ENCODE measurements around the gene VAPA. TPM values are rescaled to one million over a fixed set of nuclear protein-coding genes. Genes with fewer than 3 reads are reported as not detected.

Gene VAPA
- polyA plus RNA-seq, 1 of the 3 experiments (the other 2 are of a cell fraction): 109 TPM

- H3K9me3 ChIP-seq: no peaks in the 10 kb centered on the region
- 94% methylated on average over 2 of the region's 2 CpGs for WGBS (ENCODE audit: low lambda C conversion rate)
- ChIA-PET CTCF (interaction anchor here (1.2 kb wide), 1 partner anchor 9 kb away, joined by 3 read pairs; no protein-coding TSS in a partner anchor), POLR2A (no interaction called here)
- peaks cover 98% of the 10 kb centered on the region for H4K20me1 ChIP-seq (ENCODE audit: insufficient read depth)
- H3K4me3 ChIP-seq (ENCODE audit: low read depth in 2 of 2, low read length in 1 of 2): no peak overlapping the region
- peaks cover 32% of the 10 kb centered on the region for H3F3A ChIP-seq (replicated peaks; ENCODE audit: insufficient read depth)
- H3K9me2 ChIP-seq: no peaks in the 10 kb centered on the region
- DNase-seq: no peak
- H3K36me3 ChIP-seq (replicated peaks in 1 of 2; ENCODE audit: control insufficient read depth in 1 of 2, insufficient read depth in 2 of 2, low read length in 1 of 2): peaks cover 8 to 17% of the 10 kb centered on the region in 2 experiments
- peaks cover 3 to 56% of the 10 kb centered on the region in 2 experiments; a peak in 3 of 4 replicates for H3K4me1 ChIP-seq (ENCODE audit: control insufficient read depth in 1 of 2, insufficient read depth in 2 of 2, low read depth in 1 of 2, low read length in 1 of 2)
- TF ChIP-seq TEAD4 (IDR thresholded peaks at IDR 0.05; ENCODE audit: borderline replicate concordance, insufficient read depth) (no peak), NFIC (IDR thresholded peaks at IDR 0.05; ENCODE audit: borderline replicate concordance) (no peak)
- TF ChIP-seq, protein P1, sequence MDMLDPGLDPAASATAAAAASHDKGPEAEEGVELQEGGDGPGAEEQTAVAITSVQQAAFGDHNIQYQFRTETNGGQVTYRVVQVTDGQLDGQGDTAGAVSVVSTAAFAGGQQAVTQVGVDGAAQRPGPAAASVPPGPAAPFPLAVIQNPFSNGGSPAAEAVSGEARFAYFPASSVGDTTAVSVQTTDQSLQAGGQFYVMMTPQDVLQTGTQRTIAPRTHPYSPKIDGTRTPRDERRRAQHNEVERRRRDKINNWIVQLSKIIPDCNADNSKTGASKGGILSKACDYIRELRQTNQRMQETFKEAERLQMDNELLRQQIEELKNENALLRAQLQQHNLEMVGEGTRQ (IDR thresholded peaks at IDR 0.05; ENCODE audit: borderline replicate concordance, low read depth, low read length): no peak
- no peak overlapping the region; a peak in 1 of 4 replicates for H3K27ac ChIP-seq (ENCODE audit: low read depth in 2 of 2, low read length in 1 of 2)
- no peak overlapping the region for H2AFZ ChIP-seq (ENCODE audit: low read depth)
- H3K4me2 ChIP-seq: no peak overlapping the region
- no peaks in the 10 kb centered on the region for H3K27me3 ChIP-seq (ENCODE audit: insufficient read depth)
- no peak overlapping the region for H3K9ac ChIP-seq
- peaks cover 100% of the 10 kb centered on the region for H3K79me2 ChIP-seq (ENCODE audit: insufficient read depth)
These were observed 13.7 kb downstream of the VAPA start for GRCh38 chr18:9927392-9928063.

- Histone ChIP-seq H3K79me2 (ENCODE audit: insufficient read depth) (peaks cover 100% of the 10 kb centered on the region), H2AFZ (ENCODE audit: low read depth) (no peak overlapping the region), H3K9me3 (no peaks in the 10 kb centered on the region), H3K9me2 (no peaks in the 10 kb centered on the region), H3K9ac (no peak overlapping the region), H3K4me2 (no peak overlapping the region), H3K27me3 (ENCODE audit: insufficient read depth) (no peaks in the 10 kb centered on the region), H3K4me1 (ENCODE audit: control insufficient read depth in 1 of 2, insufficient read depth in 2 of 2, low read depth in 1 of 2, low read length in 1 of 2) (peaks cover 3 to 50% of the 10 kb centered on the region in 2 experiments; a peak in 3 of 4 replicates), H3K36me3 (replicated peaks in 1 of 2; ENCODE audit: control insufficient read depth in 1 of 2, insufficient read depth in 2 of 2, low read length in 1 of 2) (peaks cover 8 to 28% of the 10 kb centered on the region in 2 experiments), H4K20me1 (ENCODE audit: insufficient read depth) (peaks cover 96% of the 10 kb centered on the region), H3K27ac (ENCODE audit: low read depth in 2 of 2, low read length in 1 of 2) (no peak overlapping the region), H3K4me3 (ENCODE audit: low read depth in 2 of 2, low read length in 1 of 2) (no peak overlapping the region), H3F3A (replicated peaks; ENCODE audit: insufficient read depth) (peaks cover 32% of the 10 kb centered on the region)
- DNase-seq: no peak
- CTCF ChIA-PET: no interaction called here
- POLR2A ChIA-PET: no interaction called here
- TF ChIP-seq JUND (IDR thresholded peaks at IDR 0.05) (no peak), RXRA (IDR thresholded peaks at IDR 0.05; ENCODE audit: borderline replicate concordance, low read depth) (no peak), REST (IDR thresholded peaks at IDR 0.05; ENCODE audit: low read depth, low read length) (no peak), FOXJ3 (CRISPR knock-in tag; IDR thresholded peaks at IDR 0.05) (no peak), TEAD4 (IDR thresholded peaks at IDR 0.05; ENCODE audit: borderline replicate concordance, insufficient read depth) (no peak), EP300 (IDR thresholded peaks at IDR 0.05; ENCODE audit: borderline replicate concordance in 1 of 2, low read depth in 1 of 2, low read length in 1 of 2) (no peak), RAD21 (IDR thresholded peaks at IDR 0.05; ENCODE audit: low read length) (no peak), RFX5 (IDR thresholded peaks at IDR 0.05; ENCODE audit: low read length) (no peak)
- 95% methylated on average over 5 of the region's 5 CpGs for WGBS (ENCODE audit: low lambda C conversion rate)
These were observed 14.9 kb downstream of the VAPA start for GRCh38 chr18:9928646-9929259.

Measured in SK-N-SH (cell line).